Measurements from ENCODE around the gene CNNM4.
A peak's percentile ranks its signal among the peaks of the same experiment; 100 is the strongest.
"Not testable (repeated sequence)": the region's sequence is repeated elsewhere in the genome, so short reads cannot be mapped to it uniquely, and the experiment has no call there.

Gene CNNM4

GRCh38 chr2:96788442-96789244 lies 27.9 kb downstream of the CNNM4 start:
- H4K20me1 ChIP-seq: peaks cover 33% of the 10 kb centered on the region
- peak overlapping the region; percentile 28; the same call in 1 of the 2 replicates for H3K27ac ChIP-seq
- H3K4me1 ChIP-seq: peaks cover 27% of the 10 kb centered on the region
- H3K4me2 ChIP-seq: peak overlapping the region; percentile 57
- H3K36me3 ChIP-seq: no peaks in the 10 kb centered on the region
- no peaks in the 10 kb centered on the region for H3K27me3 ChIP-seq
- TF ChIP-seq Cebpa-rat (IDR thresholded peaks at IDR 0.05): no peak
- no peak overlapping the region; the same call in 1 of the 2 replicates for H3K9ac ChIP-seq
- H3K4me3 ChIP-seq: no peak overlapping the region
- H3K9me3 ChIP-seq: no peaks in the 10 kb centered on the region

GRCh38 chr2:96789245-96789617 lies 28.5 kb downstream of the CNNM4 start:
- Histone ChIP-seq H3K4me2 (peak overlapping the region; percentile 57; the same call in 1 of the 2 replicates), H3K9ac (no peak overlapping the region), H4K20me1 (peaks cover 37% of the 10 kb centered on the region), H3K36me3 (no peaks in the 10 kb centered on the region), H3K4me3 (no peak overlapping the region), H3K4me1 (peaks cover 33% of the 10 kb centered on the region), H3K9me3 (no peaks in the 10 kb centered on the region), H3K27ac (0 out of 2 replicates have a peak overlapping the region, but pooled peaks have one; percentile 28), H3K27me3 (no peaks in the 10 kb centered on the region)
- no peak for TF ChIP-seq Cebpa-rat (IDR thresholded peaks at IDR 0.05)

DNA sequence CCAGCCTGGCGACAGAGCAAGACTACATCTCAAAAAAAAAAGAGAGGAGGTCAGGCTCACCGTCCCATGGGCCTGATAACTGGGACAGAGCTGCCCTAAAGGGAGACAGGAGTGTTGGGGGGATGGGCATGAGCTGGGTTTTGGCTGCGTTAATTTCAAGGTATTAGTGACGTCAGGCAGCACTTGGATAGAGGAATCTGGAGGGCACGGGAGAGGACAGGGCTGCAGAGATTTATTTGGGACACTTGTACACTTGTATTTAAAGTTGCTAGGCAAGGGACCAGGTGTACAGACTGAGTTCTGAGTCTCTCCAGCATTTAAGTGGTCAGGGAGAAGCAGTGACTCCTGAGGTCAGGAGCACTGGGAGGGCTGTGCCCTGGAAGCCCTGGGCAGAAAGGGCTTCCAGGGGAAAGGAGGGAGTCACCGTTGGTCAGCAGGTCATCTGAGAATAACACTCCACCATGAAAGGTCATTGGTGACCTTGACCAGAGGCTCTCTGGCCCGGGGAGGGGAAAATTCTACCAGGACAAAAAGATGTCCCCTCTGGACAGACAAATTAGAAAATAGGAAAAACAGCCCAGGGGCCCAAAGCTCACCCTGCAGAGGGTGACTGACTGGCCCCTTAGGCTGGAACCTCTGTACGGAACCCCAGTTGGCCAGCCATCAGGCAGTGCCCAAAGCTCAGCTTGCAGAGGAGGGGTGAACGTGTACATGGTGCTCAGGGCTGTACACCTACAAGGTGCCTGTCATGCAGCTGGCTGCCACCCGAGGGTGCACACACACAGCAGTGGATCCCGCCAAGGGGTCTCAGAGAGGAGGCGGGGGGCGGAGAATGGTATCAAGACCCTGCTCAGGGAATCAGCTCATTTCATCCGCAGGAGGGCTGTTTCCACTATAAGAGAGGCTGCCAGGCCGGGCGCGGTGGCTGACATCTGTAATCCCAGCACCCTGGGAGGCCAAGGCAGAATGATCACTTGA lies 32.4 kb downstream of the CNNM4 start:
- H3K4me1 ChIP-seq: peaks cover 24% of the 10 kb centered on the region
- no peaks in the 10 kb centered on the region for H3K9me3 ChIP-seq
- H3K36me3 ChIP-seq: peaks cover 16% of the 10 kb centered on the region
- H3K4me3 ChIP-seq: no peak overlapping the region
- H3K4me2 ChIP-seq: peak overlapping the region; percentile 40; the same call in 1 of the 2 replicates
- no peak overlapping the region for H3K27ac ChIP-seq
- H3K27me3 ChIP-seq: no peaks in the 10 kb centered on the region
- H4K20me1 ChIP-seq: peaks cover 43% of the 10 kb centered on the region
- TF ChIP-seq Cebpa-rat (IDR thresholded peaks at IDR 0.05): no peak
- no peak overlapping the region for H3K9ac ChIP-seq

GRCh38 chr2:96795076-96795475 lies 34.4 kb downstream of the CNNM4 start:
- Histone ChIP-seq H3K27ac (no peak overlapping the region), H3K36me3 (peaks cover 36% of the 10 kb centered on the region), H3K4me3 (no peak overlapping the region), H3K9ac (no peak overlapping the region), H4K20me1 (peaks cover 30% of the 10 kb centered on the region), H3K9me3 (no peaks in the 10 kb centered on the region), H3K27me3 (no peaks in the 10 kb centered on the region), H3K4me1 (peaks cover 12% of the 10 kb centered on the region), H3K4me2 (no peak overlapping the region)
- TF ChIP-seq Cebpa-rat (IDR thresholded peaks at IDR 0.05): no peak

DNA sequence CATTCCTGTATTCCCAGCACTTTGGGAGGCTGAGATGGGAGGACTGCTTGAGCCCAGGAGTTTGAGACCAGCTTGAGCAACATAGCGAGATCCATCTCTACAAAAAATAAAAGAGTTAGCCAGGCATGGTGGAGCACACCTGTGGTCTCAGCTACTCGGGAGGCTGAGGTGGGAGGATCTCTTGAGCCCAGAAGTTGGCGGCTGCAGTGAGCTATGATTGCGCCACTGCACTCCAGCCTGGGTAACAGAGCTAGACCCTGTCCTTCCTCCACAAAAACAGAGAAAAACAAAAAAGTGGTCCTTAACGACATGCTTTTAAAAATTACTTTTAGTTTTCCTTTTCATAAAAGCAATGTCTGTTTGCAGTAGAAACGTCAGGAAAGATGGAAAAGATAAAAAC lies 35.8 kb downstream of the CNNM4 start:
- H4K20me1 ChIP-seq: peaks cover 30% of the 10 kb centered on the region
- not testable (repeated sequence) for H3K27me3 ChIP-seq, H3K27ac ChIP-seq, H3K4me2 ChIP-seq, H3K4me3 ChIP-seq, H3K9me3 ChIP-seq, H3K9ac ChIP-seq
- peaks cover 26% of the 10 kb centered on the region for H3K4me1 ChIP-seq
- peaks cover 43% of the 10 kb centered on the region for H3K36me3 ChIP-seq

DNA sequence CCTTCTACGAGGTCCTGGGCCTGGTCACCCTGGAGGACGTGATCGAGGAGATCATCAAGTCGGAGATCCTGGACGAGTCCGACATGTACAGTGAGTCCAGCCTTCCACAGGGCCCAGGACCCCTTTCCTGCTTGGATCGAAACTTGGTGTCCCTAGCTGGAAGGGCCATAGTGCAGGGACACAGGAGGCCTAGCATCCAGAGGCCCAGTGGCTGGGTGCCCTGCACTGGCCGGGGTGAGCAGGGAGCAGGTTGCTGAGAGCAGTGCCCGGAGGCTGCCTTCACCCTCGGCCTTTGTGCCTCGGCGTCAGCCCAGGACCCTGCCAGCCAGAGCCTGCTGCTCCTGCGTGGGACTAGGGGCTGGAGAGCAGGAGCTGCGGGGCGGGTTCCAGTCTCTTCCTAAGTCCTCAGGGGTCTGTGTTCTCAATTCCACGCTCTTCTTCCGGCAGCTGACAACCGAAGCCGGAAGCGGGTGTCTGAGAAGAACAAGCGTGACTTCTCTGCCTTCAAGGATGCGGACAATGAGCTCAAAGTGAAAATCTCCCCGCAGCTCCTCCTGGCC lies 36.4 kb downstream of the CNNM4 start:
- H3K4me1 ChIP-seq: peaks cover 32% of the 10 kb centered on the region
- no peak overlapping the region for H3K4me3 ChIP-seq
- no peaks in the 10 kb centered on the region for H3K27me3 ChIP-seq
- H3K9ac ChIP-seq: no peak overlapping the region
- no peak for TF ChIP-seq Cebpa-rat (IDR thresholded peaks at IDR 0.05)
- no peak overlapping the region for H3K4me2 ChIP-seq
- no peak overlapping the region for H3K27ac ChIP-seq
- H3K36me3 ChIP-seq: peaks cover 50% of the 10 kb centered on the region
- peaks cover 30% of the 10 kb centered on the region for H4K20me1 ChIP-seq
- no peaks in the 10 kb centered on the region for H3K9me3 ChIP-seq

DNA sequence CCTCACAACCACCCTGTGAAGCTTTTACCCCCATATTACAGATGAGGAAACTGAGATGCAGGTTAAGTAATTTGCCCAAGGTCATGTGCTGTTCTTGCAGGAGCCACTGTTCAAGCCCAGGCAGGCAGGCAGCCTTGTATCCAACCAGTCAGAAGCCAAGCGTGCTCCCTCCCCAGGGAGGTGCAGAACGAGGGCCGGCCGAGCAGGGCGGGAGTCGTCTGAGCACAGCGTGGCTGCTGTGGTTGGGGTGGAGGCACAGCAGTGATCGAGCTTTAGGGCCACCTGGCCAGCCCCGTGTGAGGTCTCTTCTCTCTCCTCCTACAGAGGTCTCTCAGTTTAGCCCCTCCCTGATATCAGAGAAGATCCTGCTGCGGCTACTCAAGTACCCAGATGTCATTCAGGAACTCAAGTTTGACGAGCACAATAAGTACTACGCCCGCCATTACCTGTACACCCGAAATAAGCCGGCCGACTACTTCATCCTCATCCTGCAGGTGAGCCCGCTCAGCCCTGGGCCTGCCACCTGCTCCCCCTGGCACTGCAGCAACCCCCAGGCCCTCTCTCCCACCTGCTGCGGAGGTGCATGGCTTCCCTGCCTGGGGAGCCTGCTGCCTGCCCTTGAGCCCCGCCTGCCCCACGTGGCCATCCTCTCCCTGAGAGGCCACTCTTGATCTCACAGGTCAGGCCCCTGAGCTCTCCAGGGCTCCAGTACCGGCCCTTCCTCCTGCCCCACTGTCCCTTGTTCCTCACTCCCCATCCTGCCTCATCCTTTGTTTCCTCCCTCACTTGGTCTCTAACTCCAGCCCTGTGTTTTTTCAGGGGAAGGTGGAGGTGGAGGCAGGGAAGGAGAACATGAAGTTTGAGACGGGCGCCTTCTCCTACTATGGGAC lies 38.3 kb downstream of the CNNM4 start:
- no peaks in the 10 kb centered on the region for H3K27me3 ChIP-seq

DNA sequence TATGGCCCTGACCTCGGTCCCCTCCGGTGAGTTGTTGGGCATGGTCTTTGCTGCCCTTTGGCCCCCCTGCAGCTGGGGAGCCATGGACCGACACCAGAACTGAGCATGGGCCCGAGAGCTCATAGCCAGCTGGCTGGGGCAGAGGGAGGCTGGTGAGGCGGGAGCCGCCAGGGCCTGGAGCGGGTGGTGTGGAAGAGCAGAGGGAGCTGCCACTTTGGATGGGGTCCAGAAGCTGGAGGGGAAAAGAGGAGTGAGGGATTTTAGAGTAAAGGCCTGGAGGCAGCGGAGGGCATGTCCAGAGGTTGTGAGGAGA lies 38.9 kb downstream of the CNNM4 start:
- Histone ChIP-seq H3K4me3 (no peak overlapping the region), H3K4me1 (peaks cover 24% of the 10 kb centered on the region), H3K9me3 (no peaks in the 10 kb centered on the region; the same call in 1 of the 2 replicates), H3K9ac (no peak overlapping the region), H3K4me2 (no peak overlapping the region), H4K20me1 (peaks cover 12% of the 10 kb centered on the region), H3K27ac (no peak overlapping the region; the same call in 1 of the 2 replicates), H3K36me3 (peaks cover 66% of the 10 kb centered on the region), H3K27me3 (no peaks in the 10 kb centered on the region)
- TF ChIP-seq Cebpa-rat (IDR thresholded peaks at IDR 0.05): no peak

More for the DNA sequence above, 38.3 kb downstream of the CNNM4 start:
- no peaks in the 10 kb centered on the region for H3K9me3 ChIP-seq
- H3K9ac ChIP-seq: no peak overlapping the region
- H3K36me3 ChIP-seq: peaks cover 60% of the 10 kb centered on the region
- no peak overlapping the region for H3K4me3 ChIP-seq
- H4K20me1 ChIP-seq: peaks cover 18% of the 10 kb centered on the region
- H3K27ac ChIP-seq: no peak overlapping the region
- H3K4me1 ChIP-seq: peaks cover 27% of the 10 kb centered on the region
- H3K4me2 ChIP-seq: no peak overlapping the region
- no peak for TF ChIP-seq Cebpa-rat (IDR thresholded peaks at IDR 0.05)
